ENCODE results near the gene PDE6A.

The PDE6A gene

DNA sequence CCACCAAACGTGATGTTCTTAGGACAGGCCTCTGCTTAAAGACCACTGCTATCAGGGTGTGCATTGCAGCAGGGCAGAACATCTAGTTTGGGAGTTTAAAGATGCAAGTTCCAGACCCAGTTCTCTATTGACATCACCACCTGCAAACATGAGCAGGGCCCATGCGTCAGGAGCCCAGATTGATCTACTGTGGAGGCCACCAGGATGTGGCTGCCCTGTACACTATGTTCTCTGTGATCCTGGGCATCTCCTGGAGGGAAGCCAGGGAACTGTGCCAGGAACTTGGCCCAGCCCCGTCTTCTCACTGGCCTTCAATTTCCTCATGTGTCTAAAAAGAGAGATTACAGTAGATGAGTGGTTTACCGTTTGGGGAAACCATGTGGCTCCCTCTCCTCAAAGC is 87.1 kb downstream of the PDE6A start:
- no peak for DNase-seq

DNA sequence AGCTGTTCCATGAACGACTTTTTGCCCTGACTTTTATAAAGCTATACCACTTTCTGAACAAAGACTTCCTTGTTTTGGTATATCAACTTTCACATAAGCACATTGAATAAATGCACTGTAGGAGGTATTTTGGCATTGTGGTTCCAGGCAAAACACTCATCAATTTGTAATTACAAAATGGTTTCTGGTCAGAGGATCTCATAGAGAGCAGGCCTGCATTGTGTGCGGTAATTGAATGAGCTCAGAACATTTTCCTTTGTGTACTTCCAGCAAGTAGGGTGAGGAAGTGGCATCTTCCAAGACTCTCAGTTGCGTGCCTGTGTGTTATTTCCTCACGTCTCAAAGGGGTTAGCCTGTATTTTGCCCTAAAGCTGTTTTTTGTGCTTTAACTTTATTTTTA is 89.2 kb downstream of the PDE6A start:
- DNase-seq = no peak

DNA sequence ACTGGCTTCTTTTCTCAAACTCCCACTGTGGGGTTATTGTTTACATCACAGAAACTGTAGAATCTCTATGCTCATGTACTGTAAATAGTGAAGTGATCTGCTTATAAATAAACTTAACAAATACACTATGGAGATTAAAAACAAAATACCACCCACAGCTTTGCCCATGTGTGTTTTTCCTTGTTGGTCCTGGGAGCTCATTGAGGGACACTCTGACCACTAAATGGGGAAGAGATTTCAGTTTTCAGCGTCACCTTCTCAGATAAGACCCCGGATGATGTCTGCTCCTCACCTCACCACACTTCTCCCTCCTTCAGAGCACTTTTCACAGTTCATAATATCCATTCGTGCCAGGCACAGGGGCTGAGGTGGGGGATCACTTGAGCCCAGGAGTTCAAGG is 89.7 kb downstream of the PDE6A start:
- DNase-seq = no peak

DNA sequence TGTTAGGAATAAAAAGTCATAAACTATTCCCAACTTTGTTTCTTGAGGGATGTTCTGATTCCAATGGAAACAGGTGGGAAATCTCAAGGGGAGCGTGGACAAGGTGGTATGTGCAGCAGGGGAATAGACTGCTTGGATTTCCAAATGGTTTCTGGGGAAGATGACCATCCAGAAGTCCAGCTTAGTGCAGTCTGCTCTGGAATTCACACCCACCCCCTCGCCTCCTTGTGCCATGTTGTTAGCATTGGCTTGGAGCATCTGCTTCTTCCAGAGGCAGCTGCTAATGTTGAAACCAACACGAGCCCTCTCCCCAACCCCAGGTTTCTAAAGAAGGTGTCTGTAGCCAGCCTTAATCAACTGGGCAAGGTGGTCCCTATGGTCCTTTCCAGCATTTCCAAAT is 90.9 kb downstream of the PDE6A start:
- no peak for DNase-seq

DNA sequence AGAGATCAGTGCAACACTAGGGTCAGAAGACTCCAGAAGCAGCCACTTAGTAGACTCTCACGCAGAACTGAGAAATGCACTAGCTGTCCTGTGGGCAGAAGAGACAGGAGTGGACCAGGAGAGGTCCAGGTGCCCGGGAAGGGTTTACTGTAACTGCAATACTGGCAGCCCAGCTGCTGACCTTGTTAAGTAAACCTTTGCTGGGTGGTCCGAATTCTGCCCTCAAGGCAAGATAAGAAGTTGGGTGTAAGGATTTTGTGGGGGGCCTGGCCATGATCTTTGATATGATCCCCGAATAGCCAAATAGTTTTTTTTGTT is 91.3 kb downstream of the PDE6A start:
- DNase-seq = no peak

DNA sequence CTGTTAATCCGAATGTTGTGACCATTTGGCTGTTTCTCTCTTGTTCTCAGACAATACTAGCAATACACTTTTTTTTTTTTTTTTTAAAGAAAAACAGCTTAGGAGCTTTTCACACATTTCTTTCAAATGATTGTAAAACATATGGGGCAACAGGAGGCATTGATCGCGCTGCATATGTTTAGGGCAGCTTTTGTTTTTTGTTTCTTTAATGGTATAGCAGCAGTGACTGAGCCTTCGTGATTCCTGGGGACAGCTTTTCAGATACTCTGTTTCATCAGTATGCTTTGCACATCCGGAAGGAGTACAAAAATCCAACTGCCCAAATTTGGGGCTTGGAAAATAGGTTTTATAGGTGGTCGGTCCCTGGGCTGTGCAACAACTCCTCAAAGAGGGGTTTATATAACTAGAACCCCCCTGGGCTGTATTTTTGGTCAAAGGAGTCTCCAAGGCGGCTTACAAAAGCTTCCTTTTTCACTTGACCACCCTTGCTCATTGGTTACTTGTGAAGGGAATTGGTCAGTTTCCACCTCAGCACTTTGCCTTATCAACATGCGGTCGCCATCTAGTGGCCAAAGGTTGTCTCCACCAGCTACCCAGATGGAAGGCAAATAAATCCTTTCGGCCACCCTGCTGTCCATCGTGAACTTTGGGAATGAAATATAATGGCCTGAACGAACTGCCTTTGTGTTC is 91.8 kb downstream of the PDE6A start:
- DNase-seq = peak; percentile 17

DNA sequence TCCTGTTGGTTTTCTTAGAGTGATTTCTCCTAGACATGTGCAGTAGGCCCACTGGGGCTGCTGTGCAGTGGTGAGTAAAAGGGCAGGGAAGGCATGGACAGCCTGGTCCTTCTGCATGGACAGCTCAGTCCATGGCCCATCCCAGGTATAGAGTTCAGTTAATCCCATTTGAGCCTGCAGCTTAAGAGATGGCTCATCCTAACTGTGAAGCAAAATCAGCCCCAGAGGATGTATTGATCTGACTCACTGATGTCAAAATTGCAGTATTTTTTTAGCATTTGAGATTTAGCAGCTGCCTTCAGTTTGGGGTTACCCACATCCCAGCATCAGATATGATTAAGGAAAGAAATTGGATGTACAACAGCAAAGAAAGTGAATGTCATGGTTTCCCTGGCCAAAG is 93.4 kb downstream of the PDE6A start:
- no peak for DNase-seq

DNA sequence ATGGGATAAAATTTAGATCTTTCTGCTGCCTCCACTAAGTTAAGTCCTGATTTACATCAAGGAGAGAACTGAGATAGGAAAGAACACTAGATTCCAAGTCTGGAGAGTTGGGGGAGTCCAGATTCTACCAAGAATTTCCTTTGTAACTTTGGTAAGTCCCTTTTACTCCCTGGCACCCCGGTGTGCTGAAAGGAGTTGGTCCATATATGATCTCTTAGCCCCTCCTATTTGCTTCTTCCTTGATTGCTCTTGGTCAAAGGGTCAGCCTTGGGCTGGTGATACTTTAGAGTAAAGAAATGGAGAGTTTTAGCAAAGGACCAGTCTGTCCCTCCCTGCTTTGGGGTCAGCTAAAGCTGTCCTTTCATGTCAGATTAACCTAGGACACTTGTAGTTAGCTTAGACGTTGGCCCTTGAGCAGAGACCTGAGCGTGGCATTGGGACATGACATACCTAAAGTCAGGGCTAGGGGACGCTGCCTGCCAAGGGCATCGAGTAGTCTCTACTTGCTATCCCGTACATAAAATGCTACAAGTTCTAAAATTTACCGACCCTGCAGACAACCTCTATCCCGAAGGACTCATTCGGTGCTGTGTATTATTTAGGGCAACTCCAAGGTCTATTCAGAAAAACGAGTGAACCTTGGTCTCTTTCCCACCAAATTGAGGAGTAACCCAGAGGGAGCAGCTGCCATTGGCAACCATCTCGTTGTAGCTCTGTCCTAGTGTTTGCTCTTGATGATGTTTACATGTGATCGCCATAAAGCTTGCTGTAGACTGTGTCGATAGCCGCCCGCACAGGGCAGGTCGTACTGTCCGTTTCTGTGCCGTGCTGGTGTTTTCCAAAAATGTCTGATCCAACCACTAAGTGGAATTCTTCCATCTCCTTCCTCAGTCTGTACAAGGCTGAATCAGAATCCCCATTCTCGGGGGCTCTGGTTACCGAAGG is 94.4 kb downstream of the PDE6A start:
- DNase-seq = no peak

DNA sequence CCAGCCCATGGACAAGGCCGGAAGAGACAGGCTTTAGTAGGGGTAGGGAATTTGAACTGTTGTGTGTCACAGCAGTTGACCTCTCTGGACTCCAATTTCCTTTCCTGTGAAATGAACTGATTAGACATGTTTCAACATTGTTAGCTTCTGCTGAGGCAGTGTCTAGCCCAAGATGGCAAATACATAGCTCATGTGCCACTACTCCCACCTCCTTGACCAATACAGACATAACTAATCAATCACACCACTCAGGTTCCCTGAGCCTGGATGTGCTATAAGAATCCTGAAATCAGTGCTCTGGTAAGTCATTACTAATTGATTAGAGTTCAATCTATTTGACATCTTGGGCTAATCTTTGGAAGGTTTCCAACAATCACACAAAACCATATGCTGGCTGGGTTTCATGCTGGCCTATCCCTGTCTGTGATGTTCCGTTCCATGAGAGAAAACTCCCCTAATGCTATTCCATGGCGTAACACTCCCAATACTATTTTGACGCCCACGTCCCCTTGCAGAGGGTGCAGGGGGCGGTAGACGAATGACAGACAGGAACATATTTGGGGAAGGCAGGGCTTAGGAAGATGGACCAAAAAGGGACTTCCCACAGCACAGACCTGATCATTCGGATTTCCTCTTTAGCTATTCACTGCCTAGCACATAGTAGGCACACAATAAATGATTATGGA is 95.2 kb downstream of the PDE6A start:
- no peak for DNase-seq

DNA sequence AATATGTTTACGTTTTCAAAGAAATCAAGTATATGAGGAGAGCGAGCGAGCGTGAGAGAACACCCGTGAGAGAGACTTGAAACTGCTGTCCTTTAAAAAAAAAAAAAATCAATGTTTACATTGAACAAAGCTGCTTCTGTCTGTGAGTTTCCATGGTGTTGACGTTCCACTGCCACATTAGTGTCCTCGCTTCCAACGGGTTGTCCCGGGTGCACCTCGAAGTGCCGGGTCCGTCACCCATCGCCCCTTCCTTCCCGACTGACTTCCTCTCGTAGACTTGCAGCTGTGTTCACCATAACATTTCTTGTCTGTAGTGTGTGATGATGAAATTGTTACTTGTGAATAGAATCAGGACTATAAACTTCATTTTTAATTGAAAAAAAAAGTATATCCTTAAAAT is 97.0 kb downstream of the PDE6A start:
- DNase-seq = no peak

DNA sequence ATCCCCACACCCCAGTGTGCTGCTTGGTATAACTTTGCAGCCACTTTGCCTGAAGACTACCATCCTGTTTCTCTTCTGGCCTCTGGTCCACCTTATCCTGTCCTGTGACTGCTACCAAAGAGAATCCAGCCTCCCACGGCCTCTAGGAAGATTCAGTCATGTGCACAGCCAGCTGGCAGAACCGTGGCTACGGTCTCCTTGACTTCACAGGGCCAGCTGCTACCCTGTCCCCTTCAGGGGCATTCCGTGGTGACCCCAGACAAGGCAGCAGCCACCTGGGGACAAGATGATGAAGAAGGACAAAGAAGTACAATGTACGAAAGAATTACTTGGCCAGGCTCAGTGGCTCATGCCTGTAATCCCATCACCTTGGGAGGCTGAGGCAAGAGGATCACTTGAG is 98.6 kb downstream of the PDE6A start:
- no peak for DNase-seq

DNA sequence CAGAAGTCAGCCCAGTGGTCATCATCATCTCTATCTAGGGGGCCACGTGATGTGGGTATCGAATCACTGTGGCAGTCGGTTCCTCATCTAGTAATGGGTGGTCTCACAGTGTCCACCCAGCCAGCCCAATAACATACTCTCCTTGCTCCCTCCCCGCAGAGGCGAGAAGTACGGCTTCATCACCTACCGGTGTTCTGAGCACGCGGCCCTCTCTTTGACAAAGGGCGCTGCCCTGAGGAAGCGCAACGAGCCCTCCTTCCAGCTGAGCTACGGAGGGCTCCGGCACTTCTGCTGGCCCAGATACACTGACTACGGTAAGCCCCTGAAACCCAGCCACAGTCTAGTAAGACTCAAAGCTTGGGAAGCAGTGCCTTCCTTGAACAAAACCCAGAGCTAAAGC is 99.0 kb downstream of the PDE6A start:
- DNase-seq = no peak

DNA sequence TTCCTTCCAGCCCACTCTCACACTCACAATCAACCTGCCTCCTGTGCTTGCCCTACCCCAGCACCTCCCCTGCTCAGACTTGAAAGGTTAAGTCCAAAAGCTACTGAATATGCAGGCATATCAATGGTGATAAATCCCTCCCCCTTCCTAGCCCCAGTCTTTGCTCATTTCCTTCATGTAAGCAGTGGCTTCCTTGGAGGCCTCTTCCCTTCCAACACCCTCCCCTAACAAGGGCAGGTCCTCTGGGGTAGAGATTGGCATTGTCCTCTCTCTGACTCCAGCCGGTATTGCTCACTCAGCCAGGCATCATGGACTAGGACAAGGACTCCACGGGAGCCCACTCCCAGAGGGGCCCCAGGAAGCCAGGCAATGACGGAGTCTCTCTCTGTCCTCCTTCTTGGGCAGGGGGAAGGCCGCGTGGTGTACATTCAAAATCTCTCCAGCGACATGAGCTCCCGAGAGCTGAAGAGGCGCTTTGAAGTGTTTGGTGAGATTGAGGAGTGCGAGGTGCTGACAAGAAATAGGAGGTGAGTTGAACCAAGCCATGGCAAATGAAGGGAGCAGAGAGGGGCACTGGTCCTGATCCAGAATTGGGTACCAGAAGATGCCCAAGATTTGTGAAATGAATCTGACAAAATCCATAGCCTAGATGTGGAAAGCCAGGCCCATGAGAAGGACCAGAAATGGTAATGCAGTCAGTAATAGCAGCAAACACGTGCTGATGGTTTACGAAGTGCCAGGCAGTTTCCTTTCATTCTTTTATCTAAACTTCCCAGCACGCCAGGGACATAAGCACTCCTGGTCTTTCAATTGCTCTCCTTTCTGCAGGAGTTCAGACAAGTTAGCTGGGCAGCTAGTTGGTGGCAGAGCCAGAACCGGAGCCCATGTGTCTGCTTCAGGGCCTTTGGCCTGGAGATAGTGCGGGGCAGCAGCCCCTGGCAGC is 102.5 kb downstream of the PDE6A start:
- no peak for DNase-seq

DNA sequence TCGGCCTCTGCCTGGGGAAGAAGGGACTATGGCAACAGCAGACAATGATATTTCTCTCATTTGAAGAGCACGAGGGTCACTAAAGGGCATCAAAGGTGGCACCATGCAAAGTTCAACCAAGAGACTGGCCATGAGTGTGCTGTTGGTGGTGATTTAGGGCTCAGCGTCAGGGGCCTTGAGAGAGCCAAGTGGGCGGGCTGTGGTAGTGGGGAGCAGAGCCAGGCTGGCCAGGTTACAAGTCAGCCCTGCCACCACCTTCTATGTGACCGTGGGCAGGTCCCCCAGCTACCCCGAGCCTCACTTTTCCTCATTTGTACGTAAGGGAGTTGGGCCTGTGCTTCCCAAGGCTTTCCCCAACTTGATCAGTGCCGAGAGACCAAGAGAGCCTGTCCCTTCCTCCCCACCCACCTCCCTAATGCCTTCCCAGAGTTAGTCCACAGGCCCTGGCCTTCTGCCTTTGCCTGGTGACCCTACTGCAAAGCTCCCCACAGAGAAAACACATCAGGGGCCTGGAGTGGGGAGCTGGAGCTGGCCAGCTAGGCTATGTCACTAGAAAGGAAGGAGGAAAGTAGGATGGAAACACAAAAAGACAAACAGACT is 104.3 kb downstream of the PDE6A start:
- no peak for DNase-seq

DNA sequence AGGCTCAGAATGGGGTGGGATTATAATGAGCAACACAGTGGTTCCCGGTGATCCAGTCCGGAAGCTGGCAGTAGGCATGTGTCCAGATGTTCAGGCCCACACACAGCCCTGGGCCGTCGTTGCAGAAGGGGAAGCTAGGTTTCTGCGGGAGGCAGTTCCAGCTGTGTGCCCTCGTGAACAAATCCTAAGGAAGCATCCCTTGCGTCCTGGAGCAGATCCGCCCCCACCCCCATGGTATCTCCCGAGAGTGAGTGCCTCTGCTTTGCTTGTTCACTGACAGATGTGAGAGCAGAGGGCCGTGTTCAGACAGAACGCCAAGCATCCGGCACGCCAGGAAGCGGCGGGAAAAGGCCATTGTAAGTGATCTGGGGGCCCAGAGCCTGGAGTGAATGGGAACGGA is 104.8 kb downstream of the PDE6A start:
- no peak for DNase-seq

DNA sequence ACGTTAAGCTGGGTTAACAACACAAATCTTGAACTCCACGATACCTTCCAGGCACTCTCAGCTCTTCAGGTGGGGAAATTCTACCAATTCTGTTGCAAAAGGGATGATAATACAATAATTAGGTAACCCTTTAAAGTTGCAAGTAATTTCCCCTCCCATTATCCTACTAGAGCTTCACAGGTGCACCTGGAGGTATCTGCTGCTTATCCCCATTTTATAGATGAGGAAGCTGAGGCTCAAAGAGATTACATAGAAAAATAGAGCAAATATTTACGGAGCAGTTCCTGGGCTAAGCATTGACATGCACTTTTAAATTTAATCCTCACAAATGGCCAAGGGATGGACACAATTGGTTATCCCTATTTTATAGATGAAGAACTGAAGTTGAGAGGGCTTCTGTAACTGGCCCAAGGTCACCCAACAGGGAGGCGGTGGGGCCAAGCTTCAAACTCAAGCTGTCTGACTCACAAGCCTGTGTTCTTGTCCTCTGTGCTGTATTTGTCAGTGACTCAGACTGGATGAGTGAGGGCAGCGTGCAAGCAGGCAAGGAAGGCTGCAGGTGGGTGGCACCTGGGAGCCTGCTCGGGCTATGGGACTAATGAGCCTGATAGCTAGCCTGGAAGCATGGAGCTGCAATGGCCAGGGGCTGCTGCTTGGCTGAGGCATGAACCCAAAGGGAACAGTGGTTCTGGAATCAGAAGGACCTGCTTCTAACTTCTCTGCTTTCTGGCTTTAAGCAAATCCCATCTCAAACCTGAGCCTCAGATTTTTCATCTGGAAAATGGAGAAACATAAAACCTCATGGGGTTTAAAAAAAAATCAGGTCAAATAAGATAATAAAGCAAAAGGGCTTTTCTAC is 105.5 kb downstream of the PDE6A start:
- DNase-seq = no peak

DNA sequence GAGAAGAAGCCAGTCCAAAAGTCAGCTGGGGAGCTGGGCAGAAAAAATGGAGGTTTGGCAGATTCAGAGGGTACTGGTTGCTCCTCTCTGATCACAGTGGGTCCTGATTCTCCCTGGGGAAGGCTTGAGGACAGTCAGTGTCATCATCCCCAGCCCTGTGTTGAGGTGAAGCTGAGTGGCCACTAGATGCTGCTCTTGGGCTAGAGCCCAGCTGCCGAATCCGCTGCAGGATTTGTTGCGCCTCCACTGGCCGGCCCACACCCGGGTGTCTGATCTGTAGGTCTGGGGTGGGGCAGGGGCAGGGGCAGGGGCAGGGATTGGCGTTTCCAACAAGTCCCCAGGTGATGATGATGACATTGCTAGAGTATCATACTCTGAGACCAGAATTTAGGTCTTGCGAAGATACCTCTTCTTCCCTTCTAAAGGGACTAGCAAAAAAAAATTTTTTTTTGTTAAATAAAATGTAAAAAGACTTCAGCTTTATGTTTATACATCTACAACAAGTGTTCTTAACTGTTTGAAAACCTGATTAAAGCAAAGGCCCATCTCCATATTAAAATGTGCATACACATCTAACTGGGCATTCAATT is 106.8 kb downstream of the PDE6A start:
- peak; percentile 42 for DNase-seq

DNA sequence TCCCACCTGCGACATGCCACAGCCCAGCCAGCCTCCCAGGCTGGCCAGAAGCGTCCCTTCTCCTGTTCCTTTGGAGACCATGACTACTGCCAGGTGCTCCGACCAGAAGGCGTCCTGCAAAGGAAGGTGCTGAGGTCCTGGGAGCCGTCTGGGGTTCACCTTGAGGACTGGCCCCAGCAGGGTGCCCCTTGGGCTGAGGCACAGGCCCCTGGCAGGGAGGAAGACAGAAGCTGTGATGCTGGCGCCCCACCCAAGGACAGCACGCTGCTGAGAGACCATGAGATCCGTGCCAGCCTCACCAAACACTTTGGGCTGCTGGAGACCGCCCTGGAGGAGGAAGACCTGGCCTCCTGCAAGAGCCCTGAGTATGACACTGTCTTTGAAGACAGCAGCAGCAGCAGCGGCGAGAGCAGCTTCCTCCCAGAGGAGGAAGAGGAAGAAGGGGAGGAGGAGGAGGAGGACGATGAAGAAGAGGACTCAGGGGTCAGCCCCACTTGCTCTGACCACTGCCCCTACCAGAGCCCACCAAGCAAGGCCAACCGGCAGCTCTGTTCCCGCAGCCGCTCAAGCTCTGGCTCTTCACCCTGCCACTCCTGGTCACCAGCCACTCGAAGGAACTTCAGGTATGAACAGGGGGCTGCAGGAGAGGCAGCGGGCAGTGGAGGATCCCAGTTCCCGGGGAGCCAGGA is 108.0 kb downstream of the PDE6A start:
- DNase-seq = no peak

DNA sequence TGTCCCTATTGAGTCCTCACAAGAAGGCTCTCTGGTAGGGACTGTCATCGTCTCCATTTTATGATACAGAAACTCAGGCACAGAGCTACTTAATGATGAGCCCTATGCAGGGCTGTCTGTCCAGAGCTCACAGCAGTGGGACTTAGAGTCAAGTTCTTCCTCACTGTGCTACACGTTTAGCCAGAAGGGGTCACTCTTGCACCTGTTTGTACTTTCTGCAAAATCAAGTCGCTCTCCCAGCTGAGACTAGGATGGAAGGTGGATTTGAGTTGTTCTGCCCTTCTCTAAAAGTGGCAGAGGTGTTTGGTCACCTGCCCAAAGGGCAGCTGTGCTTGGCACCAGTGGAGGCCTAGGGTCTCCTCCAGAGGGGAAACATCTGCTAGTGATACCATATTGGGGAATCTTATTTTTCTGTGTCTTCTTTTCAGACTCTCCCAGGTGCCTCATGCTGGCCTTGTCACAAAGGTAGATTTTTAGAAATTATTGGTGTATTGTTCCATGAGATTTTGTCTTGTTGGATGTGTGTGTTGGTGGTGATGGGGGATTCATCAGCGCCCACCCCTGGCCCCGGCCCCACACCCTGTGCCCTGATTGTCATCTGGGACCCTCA is 110.2 kb downstream of the PDE6A start:
- DNase-seq = peak; percentile 11
